NCI-H2227 (cell line): Measurements from ENCODE around the gene ANKS3.

Experiments used
- DNase-seq: peaks from one replicate; lab custom pipeline; 2025; ENCODE audit not compliant: unreplicated experiment; lab: John Stamatoyannopoulos, UW

Gene ANKS3

GRCh38 chr16:4685776-4686496 is 48.1 kb downstream of the ANKS3 start:
- DNase-seq = no peak

GRCh38 chr16:4685292-4685691 is 48.8 kb downstream of the ANKS3 start:
- DNase-seq = no peak

- no peak for DNase-seq
Measured at GRCh38 chr16:4684763-4685162, 49.3 kb downstream of the ANKS3 start.

- DNase-seq = no peak
Measured at GRCh38 chr16:4684058-4684715, 49.9 kb downstream of the ANKS3 start.

- no peak for DNase-seq
Measured at GRCh38 chr16:4683255-4684057, 50.6 kb downstream of the ANKS3 start.

GRCh38 chr16:4682616-4683254 is 51.3 kb downstream of the ANKS3 start:
- no peak for DNase-seq

- DNase-seq = no peak
Measured at GRCh38 chr16:4682084-4682591, 51.9 kb downstream of the ANKS3 start.

GRCh38 chr16:4681471-4682083 is 52.5 kb downstream of the ANKS3 start:
- no peak for DNase-seq

GRCh38 chr16:4680673-4681470 is 53.2 kb downstream of the ANKS3 start:
- no peak for DNase-seq

- no peak for DNase-seq
Measured at GRCh38 chr16:4679850-4680636, 54.0 kb downstream of the ANKS3 start.

GRCh38 chr16:4679156-4679849 is 54.8 kb downstream of the ANKS3 start:
- DNase-seq = no peak

- no peak for DNase-seq
Measured at GRCh38 chr16:4678596-4678995, 55.5 kb downstream of the ANKS3 start.

- DNase-seq = no peak
Measured at GRCh38 chr16:4677994-4678393, 56.1 kb downstream of the ANKS3 start.

GRCh38 chr16:4677390-4677789 is 56.7 kb downstream of the ANKS3 start:
- no peak for DNase-seq

- no peak for DNase-seq
Measured at GRCh38 chr16:4676831-4677230, 57.2 kb downstream of the ANKS3 start.

GRCh38 chr16:4675864-4676786 is 57.9 kb downstream of the ANKS3 start:
- no peak for DNase-seq

GRCh38 chr16:4674926-4675530 is 59.0 kb downstream of the ANKS3 start:
- DNase-seq = no peak
